Sciatic nerve (tissue), 2 donors: ENCODE measurements around the gene TBX4. TPM values are rescaled to one million over a fixed set of nuclear protein-coding genes. Genes with fewer than 3 reads are reported as not detected.
"Not testable (repeated sequence)": the region's sequence is repeated elsewhere in the genome, so short reads cannot be mapped to it uniquely, and the experiment has no call there.

ENCODE experiments used
- ATAC-seq: fragments of 200-7000 bp; cut with Tn5 transposase; one replicate; pipeline ENCODE4 v1.9.1; 2020; ENCODE audit warnings: mild to moderate bottlenecking, moderate library complexity
- DNase-seq: peaks from one replicate; pipeline ENCODE4 v3.0.0-alpha.2; 2020; ENCODE audit warnings: low spot score
- intact Hi-C: fragments of 100-400 bp; cut with DNase I; formaldehyde crosslinking; loops from one replicate; pipeline ENCODE4 v1.14.2; 2022
- total RNA-seq: library from RNA; stranded (reverse); fragmentation: NEBNext Ultra II Directional; extraction: Animal tissue kit (Norgen Biotek cat#: 25700); gene quantifications from one replicate; pipeline ENCODE4 v1.2.1, GENCODE V29; 2021
- donor health status: DM: no; HTN: no; CAD: no.
- donor health status: DM: no; HTN: no; CAD: no.

TBX4 gene
- total RNA-seq, 1 donor from 2014 or later: not detected

GRCh38 chr17:61527441-61527840 lies 75.2 kb downstream of the TBX4 start:
- ATAC-seq, intact Hi-C loops, DNase-seq: not testable (repeated sequence)

- intact Hi-C loops: no loop called here
- ATAC-seq (no peak), DNase-seq (no peak)
Measured at GRCh38 chr17:61528171-61528570, 75.9 kb downstream of the TBX4 start.

GRCh38 chr17:61531223-61531622 lies 79.0 kb downstream of the TBX4 start:
- intact Hi-C loops: no loop called here
- ATAC-seq: no peak
- no peak for DNase-seq

GRCh38 chr17:61532826-61533225 lies 80.6 kb downstream of the TBX4 start:
- intact Hi-C loops: no loop called here
- DNase-seq (no peak), ATAC-seq (no peak)

GRCh38 chr17:61533797-61534196 lies 81.6 kb downstream of the TBX4 start:
- intact Hi-C loops: no loop called here
- no peak for DNase-seq
- no peak for ATAC-seq

- ATAC-seq: no peak
- intact Hi-C loops: no loop called here
- DNase-seq: no peak
Measured at GRCh38 chr17:61534414-61534813, 82.2 kb downstream of the TBX4 start.

Other genes with a start within 250 kb of the TBX4 start
- gene TBX2, start 52.6 kb upstream of the TBX4 start, total RNA-seq: 42.4 TPM
- not detected for gene NACA2, start 138.8 kb downstream of the TBX4 start, total RNA-seq